ENCODE measurements around the gene SIX5.

- TF ChIP-seq ZNF785 (CRISPR knock-in tag; IDR thresholded peaks at IDR 0.05) (no peak), TAF7 (tag; IDR thresholded peaks at IDR 0.05) (no peak), POLR3A (IDR thresholded peaks at IDR 0.05; ENCODE audit: borderline replicate concordance, extremely low read depth, insufficient read depth, insufficient read length) (no peak), BRD9 (IDR thresholded peaks at IDR 0.05; ENCODE audit: low read depth, partially characterized antibody) (no peak), HNRNPK (IDR thresholded peaks at IDR 0.05; ENCODE audit: low read depth, low read length, poor library complexity, severe bottlenecking) (no peak)
- TF ChIP-seq, protein P1, sequence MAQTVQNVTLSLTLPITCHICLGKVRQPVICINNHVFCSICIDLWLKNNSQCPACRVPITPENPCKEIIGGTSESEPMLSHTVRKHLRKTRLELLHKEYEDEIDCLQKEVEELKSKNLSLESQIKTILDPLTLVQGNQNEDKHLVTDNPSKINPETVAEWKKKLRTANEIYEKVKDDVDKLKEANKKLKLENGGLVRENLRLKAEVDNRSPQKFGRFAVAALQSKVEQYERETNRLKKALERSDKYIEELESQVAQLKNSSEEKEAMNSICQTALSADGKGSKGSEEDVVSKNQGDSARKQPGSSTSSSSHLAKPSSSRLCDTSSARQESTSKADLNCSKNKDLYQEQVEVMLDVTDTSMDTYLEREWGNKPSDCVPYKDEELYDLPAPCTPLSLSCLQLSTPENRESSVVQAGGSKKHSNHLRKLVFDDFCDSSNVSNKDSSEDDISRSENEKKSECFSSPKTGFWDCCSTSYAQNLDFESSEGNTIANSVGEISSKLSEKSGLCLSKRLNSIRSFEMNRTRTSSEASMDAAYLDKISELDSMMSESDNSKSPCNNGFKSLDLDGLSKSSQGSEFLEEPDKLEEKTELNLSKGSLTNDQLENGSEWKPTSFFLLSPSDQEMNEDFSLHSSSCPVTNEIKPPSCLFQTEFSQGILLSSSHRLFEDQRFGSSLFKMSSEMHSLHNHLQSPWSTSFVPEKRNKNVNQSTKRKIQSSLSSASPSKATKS (CRISPR knock-in tag; IDR thresholded peaks at IDR 0.05) = no peak
- TF ChIP-seq, protein P2, sequence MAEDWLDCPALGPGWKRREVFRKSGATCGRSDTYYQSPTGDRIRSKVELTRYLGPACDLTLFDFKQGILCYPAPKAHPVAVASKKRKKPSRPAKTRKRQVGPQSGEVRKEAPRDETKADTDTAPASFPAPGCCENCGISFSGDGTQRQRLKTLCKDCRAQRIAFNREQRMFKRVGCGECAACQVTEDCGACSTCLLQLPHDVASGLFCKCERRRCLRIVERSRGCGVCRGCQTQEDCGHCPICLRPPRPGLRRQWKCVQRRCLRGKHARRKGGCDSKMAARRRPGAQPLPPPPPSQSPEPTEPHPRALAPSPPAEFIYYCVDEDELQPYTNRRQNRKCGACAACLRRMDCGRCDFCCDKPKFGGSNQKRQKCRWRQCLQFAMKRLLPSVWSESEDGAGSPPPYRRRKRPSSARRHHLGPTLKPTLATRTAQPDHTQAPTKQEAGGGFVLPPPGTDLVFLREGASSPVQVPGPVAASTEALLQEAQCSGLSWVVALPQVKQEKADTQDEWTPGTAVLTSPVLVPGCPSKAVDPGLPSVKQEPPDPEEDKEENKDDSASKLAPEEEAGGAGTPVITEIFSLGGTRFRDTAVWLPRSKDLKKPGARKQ (CRISPR knock-in tag; IDR thresholded peaks at IDR 0.05) = no peak
Observed at GRCh38 chr19:45785781-45786532, 16.9 kb upstream of the SIX5 start.
